Activated T-cell treated with anti-CD3 and anti-CD28 coated beads for 4 hours (primary cell): ENCODE results near the gene PBRM1.

Source experiments
- DNase-seq: peaks from one replicate; pipeline ENCODE4 v3.0.0-alpha.2; 2020

Gene PBRM1

DNA sequence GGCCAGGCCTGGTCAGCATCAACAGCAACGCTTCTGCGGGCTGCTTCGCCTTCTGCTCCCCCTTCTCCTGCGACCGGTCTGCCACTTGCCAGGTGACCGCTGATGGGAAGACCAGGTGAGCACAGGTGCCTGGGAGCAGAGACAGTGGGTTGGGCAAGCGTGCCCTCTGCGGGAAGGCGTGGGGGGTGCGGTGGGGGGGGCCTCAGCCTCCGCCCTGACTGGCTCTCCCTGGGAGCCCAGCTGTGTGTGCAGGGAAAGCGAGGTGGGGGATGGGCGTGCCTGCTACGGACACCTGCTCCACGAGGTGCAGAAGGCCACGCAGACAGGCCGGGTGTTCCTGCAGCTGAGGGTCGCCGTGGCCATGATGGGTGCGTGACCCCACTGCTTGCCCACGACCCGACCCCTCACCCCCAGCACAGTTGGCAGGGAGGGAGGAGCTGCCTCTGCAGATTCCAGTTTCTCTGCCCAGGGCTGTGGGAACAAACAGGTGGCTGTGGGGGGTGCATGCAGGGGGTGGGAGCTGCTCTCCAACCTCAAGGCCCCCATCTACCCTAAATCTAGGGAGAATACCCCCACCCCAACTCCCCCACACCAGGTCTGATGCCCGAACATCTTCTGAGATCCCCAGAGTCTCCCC lies 181.8 kb downstream of the PBRM1 start:
- no peak for DNase-seq

- DNase-seq: no peak
These were observed 182.8 kb downstream of the PBRM1 start for GRCh38 chr3:52502808-52503350.

- DNase-seq: no peak
These were observed 183.7 kb downstream of the PBRM1 start for GRCh38 chr3:52502001-52502400.

DNA sequence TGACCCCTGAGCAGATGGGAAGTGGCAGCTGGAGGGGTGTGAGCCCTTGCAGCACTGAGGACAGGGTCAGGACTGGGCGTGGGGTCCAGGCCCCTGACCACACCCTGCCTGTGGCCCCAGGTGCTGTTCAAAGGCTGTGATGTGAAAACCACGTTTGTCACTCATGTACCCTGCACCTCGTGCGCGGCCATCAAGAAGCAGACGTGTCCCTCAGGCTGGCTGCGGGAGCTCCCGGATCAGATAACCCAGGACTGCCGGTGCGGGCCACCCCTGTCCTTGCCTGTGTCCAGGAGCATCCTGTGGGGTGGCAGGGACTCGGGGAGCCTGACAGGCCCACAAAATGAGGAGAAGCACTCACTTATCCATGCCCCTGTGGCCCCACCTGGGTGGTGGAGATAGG lies 184.7 kb downstream of the PBRM1 start:
- DNase-seq: no peak

- no peak for DNase-seq
These were observed 187.3 kb downstream of the PBRM1 start for GRCh38 chr3:52498137-52499054.

DNA sequence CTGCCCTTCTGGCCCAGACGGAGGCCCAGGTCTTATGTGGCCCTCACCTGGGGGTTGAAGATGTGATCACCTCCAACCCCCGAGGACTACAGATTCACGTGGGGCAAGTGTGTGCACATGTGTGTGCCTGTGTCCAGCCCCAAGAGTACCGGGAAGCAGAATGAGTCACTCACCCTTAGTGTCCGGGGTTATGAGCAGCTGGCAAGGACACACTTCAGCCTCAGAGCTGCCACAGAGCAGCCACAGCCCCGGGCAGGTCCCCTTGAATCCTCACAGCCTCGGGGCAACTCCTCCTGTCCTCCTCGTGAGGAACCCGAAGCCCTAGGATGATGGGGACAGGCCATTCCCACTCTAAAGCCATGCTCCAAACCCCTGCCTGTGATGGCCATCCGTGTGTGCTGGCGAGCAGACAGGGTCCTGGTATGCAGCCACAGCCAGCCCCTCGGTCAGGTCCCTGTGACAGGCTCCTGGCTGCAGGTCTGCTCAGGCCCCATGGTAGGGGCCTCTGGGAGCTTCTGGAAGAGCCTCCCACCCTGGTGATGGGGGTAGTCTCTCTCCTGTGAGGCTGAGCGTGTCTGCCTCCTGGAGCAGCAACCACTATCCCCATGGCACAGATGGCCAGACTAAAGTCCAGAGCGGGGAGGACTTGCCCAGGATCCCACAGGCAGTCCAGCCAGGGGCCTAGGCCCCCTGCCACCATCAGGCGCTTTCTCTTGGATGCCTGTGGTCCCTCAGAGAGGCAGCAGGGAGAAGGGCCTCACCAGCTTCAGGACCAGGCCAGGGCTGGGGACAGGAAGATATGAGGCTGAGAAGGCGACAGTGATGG lies 189.7 kb downstream of the PBRM1 start:
- no peak for DNase-seq
